ENCODE results near the gene SEC63. TPM values are rescaled to one million over a fixed set of nuclear protein-coding genes. Genes with fewer than 3 reads are reported as not detected.
"Not testable (repeated sequence)": the region's sequence is repeated elsewhere in the genome, so short reads cannot be mapped to it uniquely, and the experiment has no call there.

Gene SEC63
- total RNA-seq, 1 experiment from 2014 or later: 16.7 TPM

GRCh38 chr6:107871016-107871415, 87.0 kb downstream of the SEC63 start:
- Histone ChIP-seq H3K4me3 (no peak overlapping the region), H3K27me3 (replicated peaks) (no peaks in the 10 kb centered on the region), H3K9me3 (replicated peaks) (no peaks in the 10 kb centered on the region), H3K4me1 (replicated peaks) (peaks cover 11% of the 10 kb centered on the region), H3K36me3 (peaks cover 38% of the 10 kb centered on the region), H3K27ac (no peak overlapping the region)
- no peak for DNase-seq (ENCODE audit: low read depth in 1 of 2, low spot score in 2 of 2)

- no peak for DNase-seq (ENCODE audit: low read depth in 1 of 2, low spot score in 2 of 2)
- no peak overlapping the region for H3K27ac ChIP-seq
- H3K36me3 ChIP-seq: peaks cover 33% of the 10 kb centered on the region
Measured at GRCh38 chr6:107870381-107870780, 87.6 kb downstream of the SEC63 start.

GRCh38 chr6:107869871-107870270, 88.1 kb downstream of the SEC63 start:
- Histone ChIP-seq H3K36me3 (peaks cover 29% of the 10 kb centered on the region), H3K4me3 (no peak overlapping the region), H3K4me1 (replicated peaks) (peaks cover 11% of the 10 kb centered on the region), H3K27me3 (replicated peaks) (no peaks in the 10 kb centered on the region), H3K9me3 (replicated peaks) (no peaks in the 10 kb centered on the region), H3K27ac (no peak overlapping the region)
- DNase-seq (ENCODE audit: low read depth in 1 of 2, low spot score in 2 of 2): no peak

More at GRCh38 chr6:107870381-107870780, 87.6 kb downstream of the SEC63 start:
- H3K4me1 ChIP-seq (replicated peaks): peaks cover 11% of the 10 kb centered on the region
- no peaks in the 10 kb centered on the region for H3K9me3 ChIP-seq (replicated peaks)
- H3K27me3 ChIP-seq (replicated peaks): no peaks in the 10 kb centered on the region
- H3K4me3 ChIP-seq: no peak overlapping the region

- no peak for DNase-seq (ENCODE audit: low read depth in 1 of 2, low spot score in 2 of 2)
- no peak overlapping the region for H3K4me3 ChIP-seq
- H3K27ac ChIP-seq: no peak overlapping the region
- peaks cover 26% of the 10 kb centered on the region for H3K36me3 ChIP-seq
- H3K27me3 ChIP-seq (replicated peaks): no peaks in the 10 kb centered on the region
- H3K4me1 ChIP-seq (replicated peaks): peaks cover 11% of the 10 kb centered on the region
- no peaks in the 10 kb centered on the region for H3K9me3 ChIP-seq (replicated peaks)
Measured at GRCh38 chr6:107868867-107869611, 89.0 kb downstream of the SEC63 start.

GRCh38 chr6:107867302-107867615, 90.7 kb downstream of the SEC63 start:
- no peak overlapping the region for H3K27ac ChIP-seq
- H3K36me3 ChIP-seq: peaks cover 20% of the 10 kb centered on the region
- H3K4me3 ChIP-seq: no peak overlapping the region
- DNase-seq (ENCODE audit: low read depth in 1 of 2, low spot score in 2 of 2): peak in 1 of 2 experiments; percentile 16
- H3K4me1 ChIP-seq (replicated peaks): peaks cover 11% of the 10 kb centered on the region
- H3K27me3 ChIP-seq (replicated peaks): no peaks in the 10 kb centered on the region
- H3K9me3 ChIP-seq (replicated peaks): no peaks in the 10 kb centered on the region

GRCh38 chr6:107866606-107867301, 91.3 kb downstream of the SEC63 start:
- no peak overlapping the region for H3K4me3 ChIP-seq
- peak in 1 of 2 experiments; percentile 28 for DNase-seq (ENCODE audit: low read depth in 1 of 2, low spot score in 2 of 2)
- no peaks in the 10 kb centered on the region for H3K9me3 ChIP-seq (replicated peaks)
- H3K27me3 ChIP-seq (replicated peaks): no peaks in the 10 kb centered on the region
- H3K36me3 ChIP-seq: peaks cover 16% of the 10 kb centered on the region
- H3K4me1 ChIP-seq (replicated peaks): peaks cover 11% of the 10 kb centered on the region
- no peak overlapping the region for H3K27ac ChIP-seq

GRCh38 chr6:107864226-107865127, 93.5 kb downstream of the SEC63 start:
- no peak overlapping the region for H3K4me3 ChIP-seq
- no peaks in the 10 kb centered on the region for H3K27me3 ChIP-seq (replicated peaks)
- no peaks in the 10 kb centered on the region for H3K36me3 ChIP-seq
- DNase-seq (ENCODE audit: low read depth in 1 of 2, low spot score in 2 of 2): no peak
- no peak overlapping the region for H3K27ac ChIP-seq
- peaks cover 11% of the 10 kb centered on the region for H3K4me1 ChIP-seq (replicated peaks)
- no peaks in the 10 kb centered on the region for H3K9me3 ChIP-seq (replicated peaks)

GRCh38 chr6:107862383-107862782, 95.6 kb downstream of the SEC63 start:
- H3K4me3 ChIP-seq: no peak overlapping the region
- H3K36me3 ChIP-seq: no peaks in the 10 kb centered on the region
- DNase-seq (ENCODE audit: low read depth in 1 of 2, low spot score in 2 of 2): no peak
- H3K27ac ChIP-seq: no peak overlapping the region
- H3K4me1 ChIP-seq (replicated peaks): 0 out of 2 replicates have a peak, but pooled peaks cover 4% of the 10 kb centered on the region
- H3K9me3 ChIP-seq (replicated peaks): no peaks in the 10 kb centered on the region
- no peaks in the 10 kb centered on the region for H3K27me3 ChIP-seq (replicated peaks)

GRCh38 chr6:107860963-107861362, 97.0 kb downstream of the SEC63 start:
- DNase-seq (ENCODE audit: low read depth in 1 of 2, low spot score in 2 of 2); H3K4me1 ChIP-seq (replicated peaks); H3K9me3 ChIP-seq (replicated peaks); H3K27ac ChIP-seq; H3K27me3 ChIP-seq (replicated peaks); H3K4me3 ChIP-seq; H3K36me3 ChIP-seq: not testable (repeated sequence)

- DNase-seq (ENCODE audit: low read depth in 1 of 2, low spot score in 2 of 2); H3K9me3 ChIP-seq (replicated peaks); H3K4me3 ChIP-seq; H3K27ac ChIP-seq; H3K27me3 ChIP-seq (replicated peaks); H3K4me1 ChIP-seq (replicated peaks); H3K36me3 ChIP-seq: not testable (repeated sequence)
Measured at GRCh38 chr6:107860144-107860543, 97.9 kb downstream of the SEC63 start.

- DNase-seq (ENCODE audit: low read depth in 1 of 2, low spot score in 2 of 2): no peak
- Histone ChIP-seq H3K27me3 (replicated peaks) (no peaks in the 10 kb centered on the region), H3K9me3 (replicated peaks) (no peaks in the 10 kb centered on the region), H3K36me3 (no peaks in the 10 kb centered on the region), H3K4me1 (replicated peaks) (peaks cover 5% of the 10 kb centered on the region), H3K27ac (no peak overlapping the region), H3K4me3 (no peak overlapping the region)
Measured at GRCh38 chr6:107853230-107853629, 104.8 kb downstream of the SEC63 start.

- H3K4me3 ChIP-seq: no peak overlapping the region
- no peaks in the 10 kb centered on the region for H3K27me3 ChIP-seq (replicated peaks)
- peaks cover 10% of the 10 kb centered on the region for H3K4me1 ChIP-seq (replicated peaks)
- no peaks in the 10 kb centered on the region for H3K9me3 ChIP-seq (replicated peaks)
- no peaks in the 10 kb centered on the region for H3K36me3 ChIP-seq
- no peak for DNase-seq (ENCODE audit: low read depth in 1 of 2, low spot score in 2 of 2)
- no peak overlapping the region for H3K27ac ChIP-seq
Measured at GRCh38 chr6:107849325-107849724, 108.7 kb downstream of the SEC63 start.

GRCh38 chr6:107847844-107848802, 109.9 kb downstream of the SEC63 start:
- peak overlapping the region; percentile 26 for H3K4me3 ChIP-seq
- H3K36me3 ChIP-seq: no peaks in the 10 kb centered on the region
- H3K9me3 ChIP-seq (replicated peaks): no peaks in the 10 kb centered on the region
- DNase-seq (ENCODE audit: low read depth in 1 of 2, low spot score in 2 of 2): peak; percentile 88 to 89
- H3K27me3 ChIP-seq (replicated peaks): no peaks in the 10 kb centered on the region
- H3K4me1 ChIP-seq (replicated peaks): peaks cover 10% of the 10 kb centered on the region
- no peak overlapping the region for H3K27ac ChIP-seq
